Measurements from ENCODE around the gene ADAMTS9. TPM values are rescaled to one million over a fixed set of nuclear protein-coding genes. Genes with fewer than 3 reads are reported as not detected.

The ADAMTS9 gene
- total RNA-seq, 3 donors from 2014 or later, result 19.4 to 240 (median 50.6) TPM

- no peak for DNase-seq (ENCODE audit: low spot score in 2 of 2)
- TF ChIP-seq POLR2A (IDR thresholded peaks at IDR 0.05) (no peak), CTCF (IDR thresholded peaks at IDR 0.05) (no peak), POLR2AphosphoS5 (IDR thresholded peaks at IDR 0.05) (no peak)
These were observed 28.2 kb downstream of the ADAMTS9 start for GRCh38 chr3:64659617-64659978.

GRCh38 chr3:64658001-64658400 is 29.8 kb downstream of the ADAMTS9 start:
- no peaks in the 10 kb centered on the region for H3K36me3 ChIP-seq
- no peak for TF ChIP-seq POLR2A (IDR thresholded peaks at IDR 0.05)
- TF ChIP-seq POLR2AphosphoS5 (IDR thresholded peaks at IDR 0.05), result no peak
- TF ChIP-seq CTCF (IDR thresholded peaks at IDR 0.05), result no peak

More at GRCh38 chr3:64659617-64659978, 28.2 kb downstream of the ADAMTS9 start:
- Histone ChIP-seq H3K4me1 (no peaks in the 10 kb centered on the region), H3K27ac (no peak overlapping the region), H3K9me3 (no peaks in the 10 kb centered on the region), H3K27me3 (no peaks in the 10 kb centered on the region), H3K4me3 (no peak overlapping the region), H3K36me3 (no peaks in the 10 kb centered on the region)
- intact Hi-C loops (cut with DNase I; ENCODE audit: low total_unique reads), result no loop called here

GRCh38 chr3:64656544-64656943 is 31.3 kb downstream of the ADAMTS9 start:
- Histone ChIP-seq H3K27me3 (no peaks in the 10 kb centered on the region), H3K27ac (no peak overlapping the region), H3K4me1 (no peaks in the 10 kb centered on the region), H3K36me3 (no peaks in the 10 kb centered on the region), H3K9me3 (no peaks in the 10 kb centered on the region), H3K4me3 (no peak overlapping the region)
- no peak for DNase-seq (ENCODE audit: low spot score in 2 of 2)
- intact Hi-C loops (cut with DNase I; ENCODE audit: low total_unique reads), result no loop called here
- TF ChIP-seq CTCF (IDR thresholded peaks at IDR 0.05) (no peak), POLR2AphosphoS5 (IDR thresholded peaks at IDR 0.05) (no peak), POLR2A (IDR thresholded peaks at IDR 0.05) (no peak)

More at GRCh38 chr3:64658001-64658400, 29.8 kb downstream of the ADAMTS9 start:
- Histone ChIP-seq H3K9me3 (no peaks in the 10 kb centered on the region), H3K4me3 (no peak overlapping the region), H3K27ac (no peak overlapping the region), H3K27me3 (no peaks in the 10 kb centered on the region), H3K4me1 (no peaks in the 10 kb centered on the region)
- no peak for DNase-seq (ENCODE audit: low spot score in 2 of 2)
- intact Hi-C loops (cut with DNase I; ENCODE audit: low total_unique reads), result no loop called here

GRCh38 chr3:64655160-64655559 is 32.6 kb downstream of the ADAMTS9 start:
- TF ChIP-seq POLR2A (IDR thresholded peaks at IDR 0.05), result no peak
- TF ChIP-seq CTCF (IDR thresholded peaks at IDR 0.05), result no peak
- no peak for TF ChIP-seq POLR2AphosphoS5 (IDR thresholded peaks at IDR 0.05)
- Histone ChIP-seq H3K36me3 (no peaks in the 10 kb centered on the region), H3K4me1 (no peaks in the 10 kb centered on the region), H3K4me3 (no peak overlapping the region), H3K9me3 (no peaks in the 10 kb centered on the region), H3K27me3 (no peaks in the 10 kb centered on the region), H3K27ac (no peak overlapping the region)
- intact Hi-C loops (cut with DNase I; ENCODE audit: low total_unique reads), result no loop called here
- DNase-seq (ENCODE audit: low spot score in 2 of 2), result no peak

GRCh38 chr3:64654013-64654412 is 33.8 kb downstream of the ADAMTS9 start:
- Histone ChIP-seq H3K36me3 (no peaks in the 10 kb centered on the region), H3K4me1 (no peaks in the 10 kb centered on the region), H3K27me3 (no peaks in the 10 kb centered on the region), H3K27ac (no peak overlapping the region), H3K9me3 (no peaks in the 10 kb centered on the region), H3K4me3 (no peak overlapping the region)
- intact Hi-C loops (cut with DNase I; ENCODE audit: low total_unique reads), result no loop called here
- no peak for DNase-seq (ENCODE audit: low spot score in 2 of 2)
- TF ChIP-seq POLR2A (IDR thresholded peaks at IDR 0.05) (no peak), CTCF (IDR thresholded peaks at IDR 0.05) (no peak), POLR2AphosphoS5 (IDR thresholded peaks at IDR 0.05) (no peak)
